Endothelial cell of umbilical vein (primary cell): ENCODE measurements around the gene ITGA7.

Source experiments
- FOS ChIP-seq: IDR thresholded peaks from 2 replicates; pipeline ENCODE4 v1.6.1; 2011; ENCODE audit warnings: mild to moderate bottlenecking, low read length, moderate library complexity, borderline replicate concordance; ENCODE audit not compliant: insufficient read depth
- GATA2 ChIP-seq: IDR thresholded peaks from 2 replicates; pipeline ENCODE4 v1.7.0; 2011; ENCODE audit warnings: low read depth, mild to moderate bottlenecking, moderate library complexity, mixed read lengths, low read length; ENCODE audit not compliant: insufficient read length, insufficient read depth
- MAX ChIP-seq: IDR thresholded peaks from 2 replicates; pipeline ENCODE4 v1.6.1; 2011; ENCODE audit not compliant: insufficient read depth, insufficient read length
- POLR2A ChIP-seq: IDR thresholded peaks from 2 replicates; pipeline ENCODE4 v1.6.1; 2012; ENCODE audit warnings: low read depth, mild to moderate bottlenecking, control low read depth, low read length
- TF ChIP-seq, protein P1 (sequence below), 2 donors: IDR thresholded peaks; 1 replicate in 1 of 2; 2 replicates in 1 of 2; pipeline ENCODE4 v1.5.1; 2011; ENCODE audit warnings: low read length in 2 of 2, mild to moderate bottlenecking in 2 of 2, moderate library complexity in 2 of 2, control low read depth in 1 of 2, inconsistent platforms in 1 of 2, low read depth in 1 of 2; ENCODE audit not compliant: insufficient read depth in 1 of 2; ENCODE audit errors: extremely low read depth in 1 of 2

DNA sequence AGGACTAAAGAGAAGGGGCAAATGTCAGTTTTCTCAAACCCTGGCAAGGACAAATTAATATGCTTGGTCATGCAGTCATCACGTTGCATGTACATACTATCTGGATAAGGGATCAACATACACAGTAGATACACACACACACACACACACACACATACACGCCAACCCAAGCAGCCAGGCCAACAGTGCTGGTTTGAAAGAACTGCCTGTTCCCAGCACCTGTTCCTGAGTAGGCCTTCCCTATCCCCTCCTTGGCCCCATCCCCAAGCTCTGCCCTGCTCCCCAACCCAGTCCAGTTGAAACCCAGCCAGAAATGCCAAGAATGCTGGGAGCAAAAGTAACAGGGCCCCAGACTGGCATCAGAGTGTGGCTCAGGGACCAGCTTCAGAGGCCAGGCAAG is 4.4 kb downstream of the ITGA7 start:
- TF ChIP-seq MAX (no peak), POLR2A (no peak), GATA2 (no peak), FOS (no peak)
- TF ChIP-seq, protein P1, sequence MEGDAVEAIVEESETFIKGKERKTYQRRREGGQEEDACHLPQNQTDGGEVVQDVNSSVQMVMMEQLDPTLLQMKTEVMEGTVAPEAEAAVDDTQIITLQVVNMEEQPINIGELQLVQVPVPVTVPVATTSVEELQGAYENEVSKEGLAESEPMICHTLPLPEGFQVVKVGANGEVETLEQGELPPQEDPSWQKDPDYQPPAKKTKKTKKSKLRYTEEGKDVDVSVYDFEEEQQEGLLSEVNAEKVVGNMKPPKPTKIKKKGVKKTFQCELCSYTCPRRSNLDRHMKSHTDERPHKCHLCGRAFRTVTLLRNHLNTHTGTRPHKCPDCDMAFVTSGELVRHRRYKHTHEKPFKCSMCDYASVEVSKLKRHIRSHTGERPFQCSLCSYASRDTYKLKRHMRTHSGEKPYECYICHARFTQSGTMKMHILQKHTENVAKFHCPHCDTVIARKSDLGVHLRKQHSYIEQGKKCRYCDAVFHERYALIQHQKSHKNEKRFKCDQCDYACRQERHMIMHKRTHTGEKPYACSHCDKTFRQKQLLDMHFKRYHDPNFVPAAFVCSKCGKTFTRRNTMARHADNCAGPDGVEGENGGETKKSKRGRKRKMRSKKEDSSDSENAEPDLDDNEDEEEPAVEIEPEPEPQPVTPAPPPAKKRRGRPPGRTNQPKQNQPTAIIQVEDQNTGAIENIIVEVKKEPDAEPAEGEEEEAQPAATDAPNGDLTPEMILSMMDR (IDR thresholded peaks at IDR 0.05; ENCODE audit: extremely low read depth in 1 of 2, insufficient read depth in 1 of 2, low read depth in 1 of 2, low read length in 2 of 2) = no peak
